ENCODE data around the gene TPP2.
A peak's percentile ranks its signal among the peaks of the same experiment; 100 is the strongest.

Gene TPP2

DNA sequence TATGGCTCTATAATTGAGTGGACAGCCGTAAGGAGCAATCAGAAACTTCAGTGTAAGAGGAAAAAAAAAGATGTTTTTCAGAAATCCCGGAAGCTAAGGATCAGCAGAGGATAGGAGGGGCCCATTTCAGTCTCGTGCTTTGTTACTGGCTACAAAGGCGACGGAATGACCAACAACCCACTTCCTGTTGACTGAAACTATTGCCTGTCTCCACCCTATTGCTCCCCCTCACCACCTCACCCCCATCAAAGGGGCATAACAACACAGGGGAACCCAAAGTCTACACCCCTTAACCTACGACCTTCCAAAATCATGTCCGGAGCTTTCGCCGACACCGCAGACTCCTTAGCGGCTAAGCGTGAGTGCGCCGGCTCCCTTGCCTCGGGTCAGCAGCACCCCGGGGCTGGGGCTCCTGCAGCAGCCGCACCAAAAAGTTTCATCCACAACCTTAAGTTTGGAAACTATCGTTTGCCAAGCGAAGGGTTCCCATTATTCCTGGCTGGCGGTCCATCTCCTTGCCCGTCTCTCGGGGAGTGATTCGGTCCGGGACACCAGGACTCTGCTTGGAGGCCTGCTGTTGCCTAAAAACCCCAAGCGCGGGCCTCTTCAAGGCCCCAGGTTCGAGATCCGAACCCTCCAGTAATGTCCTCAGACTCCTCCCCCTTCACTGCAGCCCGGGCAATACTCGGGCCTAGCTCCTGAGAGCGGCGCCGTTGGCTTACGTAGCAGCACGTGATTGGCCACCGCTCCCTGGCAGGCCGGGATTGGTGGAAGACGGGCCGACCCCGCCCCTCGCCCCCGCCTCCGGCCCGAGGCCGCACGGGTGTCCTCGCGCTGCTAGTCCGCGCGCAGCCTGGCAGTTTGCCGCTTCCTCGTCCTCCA is at the start of gene TPP2:
Gene TPP2 (plus strand): TSS at position 840 of the 882 bp plus-strand sequence. CDS start 53 bp downstream, outside the sequence.
- peak; percentile 98 for DNase-seq

DNA sequence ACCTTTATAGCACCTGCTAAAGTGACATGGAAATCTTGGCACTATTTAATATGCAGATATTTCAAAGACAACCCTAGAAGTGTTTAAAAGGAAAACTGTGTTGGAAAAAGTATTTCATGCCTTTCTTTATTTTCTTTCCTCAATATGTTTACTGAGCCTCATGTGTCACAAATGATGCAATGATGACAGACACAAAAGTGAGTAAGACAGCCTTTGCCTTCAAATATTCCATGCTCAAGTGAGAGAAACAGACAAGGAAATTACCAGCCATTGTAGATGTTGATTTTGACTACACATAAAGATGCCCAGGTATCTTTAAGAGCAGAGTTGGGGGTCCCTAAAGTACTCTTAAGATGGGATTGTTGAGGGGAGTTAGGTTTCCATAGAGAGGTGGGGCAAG is 48.0 kb upstream of the TPP2 start:
- DNase-seq: no peak

- DNase-seq: no peak
Observed at GRCh38 chr13:102550507-102550906, 46.3 kb upstream of the TPP2 start.

DNA sequence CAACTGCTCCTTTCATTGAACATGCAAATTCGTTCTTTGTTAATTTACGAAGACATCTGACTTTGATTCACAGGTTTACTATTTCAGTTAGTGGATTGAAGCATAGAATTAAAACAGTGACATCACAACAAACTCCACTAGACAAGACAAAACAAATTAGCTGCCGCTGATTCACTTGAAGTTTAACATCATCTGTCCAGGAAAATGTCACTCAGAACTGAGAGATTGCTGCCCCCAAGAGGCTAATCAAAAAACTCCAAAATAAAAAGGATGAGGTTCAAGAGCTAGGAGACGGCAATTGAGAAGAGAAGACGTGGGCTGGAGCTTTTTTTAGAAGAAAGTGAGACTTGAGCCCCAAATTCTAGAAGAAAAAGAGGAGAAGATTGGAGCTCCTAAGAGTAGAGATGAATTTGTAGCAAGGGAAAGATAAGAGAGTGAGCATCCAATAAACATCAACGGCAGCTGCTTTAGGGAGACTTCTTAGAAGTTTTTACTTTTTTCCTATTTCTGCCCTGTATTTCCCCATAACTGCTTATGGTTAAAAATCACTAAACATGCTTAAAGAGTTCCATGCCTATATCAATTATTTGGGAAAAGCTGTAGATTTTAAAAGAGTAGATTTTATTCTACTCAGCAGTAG is 40.8 kb upstream of the TPP2 start:
- peak; percentile 65 for DNase-seq

GRCh38 chr13:102556806-102557205 is 40.0 kb upstream of the TPP2 start:
- no peak for DNase-seq

- no peak for DNase-seq
Observed at GRCh38 chr13:102558029-102558428, 38.8 kb upstream of the TPP2 start.

- no peak for DNase-seq
Observed at GRCh38 chr13:102561933-102562332, 34.9 kb upstream of the TPP2 start.

GRCh38 chr13:102563267-102563666 is 33.5 kb upstream of the TPP2 start:
- DNase-seq: no peak

- no peak for DNase-seq
Observed at GRCh38 chr13:102564564-102564963, 32.2 kb upstream of the TPP2 start.

- no peak for DNase-seq
Observed at GRCh38 chr13:102566513-102566912, 30.3 kb upstream of the TPP2 start.

DNA sequence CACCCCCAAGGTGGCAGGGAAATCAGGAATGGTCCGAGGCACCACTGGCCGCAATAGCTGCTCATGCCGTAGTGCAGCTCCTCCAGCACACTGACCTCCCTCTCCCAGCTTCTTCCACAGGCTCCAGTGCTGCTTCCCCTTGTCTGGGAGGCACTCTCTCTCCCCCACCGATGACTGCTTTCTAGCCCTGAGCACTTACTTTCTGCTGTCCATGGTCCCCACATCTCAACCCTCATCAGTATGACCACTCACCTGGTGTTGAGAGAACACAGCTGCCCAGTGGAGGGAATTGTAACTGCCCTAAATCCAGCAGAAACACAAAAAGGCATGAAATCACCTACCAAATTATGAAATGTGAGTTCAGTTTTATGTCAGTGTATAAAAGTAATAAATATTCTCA is 28.9 kb upstream of the TPP2 start:
- no peak for DNase-seq

GRCh38 chr13:102569488-102569887 is 27.3 kb upstream of the TPP2 start:
- DNase-seq: no peak

GRCh38 chr13:102571075-102571474 is 25.7 kb upstream of the TPP2 start:
- peak; percentile 17 for DNase-seq

DNA sequence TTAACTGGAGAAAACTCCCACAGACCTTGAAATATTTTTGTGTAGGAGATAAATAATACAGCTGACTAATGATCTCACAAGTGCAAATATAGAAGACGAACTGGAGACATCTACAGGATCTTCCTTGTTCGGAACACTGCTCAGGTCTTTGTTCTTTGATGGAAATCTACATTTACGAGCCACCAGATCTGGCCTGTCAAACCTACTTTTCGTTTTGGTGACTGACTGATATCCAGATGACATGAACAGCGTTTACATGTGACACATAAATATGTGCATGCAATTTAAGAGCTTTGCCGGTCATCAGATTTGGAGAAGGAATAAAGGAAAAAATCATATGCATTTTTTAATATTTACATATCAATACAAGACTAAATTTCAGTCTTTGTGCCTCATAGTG is 24.5 kb upstream of the TPP2 start:
- no peak for DNase-seq

DNA sequence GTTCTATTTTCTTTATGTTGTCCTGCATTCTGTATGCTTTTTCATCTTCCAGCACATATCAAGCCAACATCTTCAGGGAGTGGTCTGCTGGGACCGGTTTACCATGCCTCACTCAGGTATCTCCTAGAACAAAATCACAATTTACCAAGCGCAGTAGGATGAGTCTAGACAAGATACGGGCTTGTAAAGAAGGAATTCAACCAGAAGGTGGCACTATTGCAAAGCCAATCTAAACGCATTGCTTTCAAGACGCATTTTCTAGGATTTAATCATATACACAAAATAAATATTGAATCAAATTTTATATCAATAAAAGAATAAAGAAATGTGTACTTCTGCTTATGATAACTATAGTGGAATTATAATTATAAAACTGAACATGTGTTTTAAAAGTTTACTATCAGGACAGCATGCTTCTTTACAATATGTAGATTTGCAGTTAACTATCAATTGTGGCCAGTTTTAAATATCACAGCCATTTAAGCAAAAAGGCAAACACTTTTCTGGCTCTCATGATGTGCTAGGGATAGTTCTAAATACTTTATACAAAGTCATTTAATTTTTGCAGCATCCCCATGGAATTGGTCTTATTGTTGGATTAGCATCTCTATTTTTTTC is 16.1 kb upstream of the TPP2 start:
- DNase-seq: peak; percentile 74

DNA sequence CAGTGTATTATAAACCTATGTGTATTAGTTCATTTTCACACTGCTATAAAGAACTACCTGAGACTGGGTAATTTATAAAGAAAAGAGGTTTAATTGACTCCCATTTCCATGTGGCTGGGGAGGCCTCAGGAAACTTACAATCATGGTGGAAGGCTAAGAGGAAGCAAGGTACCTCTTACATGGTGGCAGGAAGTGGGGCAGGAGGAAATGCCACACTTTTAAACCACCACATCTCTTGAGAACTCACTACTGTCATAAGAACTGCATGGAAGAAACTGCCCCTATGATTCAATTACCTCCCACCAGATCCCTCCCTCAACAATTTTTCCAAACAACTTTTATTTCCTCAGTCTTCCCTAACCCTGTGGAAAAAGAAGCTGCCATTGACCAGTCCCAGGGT is 14.5 kb upstream of the TPP2 start:
- no peak for DNase-seq

DNA sequence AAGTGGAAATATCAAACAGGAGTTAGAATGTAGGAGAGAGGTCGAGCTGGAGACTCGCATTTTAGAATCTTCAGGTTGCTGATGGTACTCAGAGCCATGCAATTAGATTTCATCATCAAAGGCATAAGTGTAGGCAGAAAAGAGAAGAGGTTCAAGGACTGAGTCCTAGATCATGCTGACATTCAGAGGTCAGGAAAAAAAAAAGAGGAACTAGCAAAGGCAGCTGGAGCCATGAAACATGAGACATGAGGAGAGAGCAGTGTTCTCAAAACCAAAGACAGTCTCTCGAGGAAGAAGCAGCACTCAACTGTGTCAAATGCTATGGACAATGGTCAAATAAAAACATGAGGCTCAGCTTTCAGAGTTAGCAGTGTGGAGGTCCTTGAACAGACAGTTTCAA is 12.4 kb upstream of the TPP2 start:
- no peak for DNase-seq

GRCh38 chr13:102586615-102587014 is 10.2 kb upstream of the TPP2 start:
- no peak for DNase-seq

- DNase-seq: no peak
Observed at GRCh38 chr13:102587916-102588315, 8.9 kb upstream of the TPP2 start.

GRCh38 chr13:102589301-102589822 is 7.4 kb upstream of the TPP2 start:
- DNase-seq: no peak

DNA sequence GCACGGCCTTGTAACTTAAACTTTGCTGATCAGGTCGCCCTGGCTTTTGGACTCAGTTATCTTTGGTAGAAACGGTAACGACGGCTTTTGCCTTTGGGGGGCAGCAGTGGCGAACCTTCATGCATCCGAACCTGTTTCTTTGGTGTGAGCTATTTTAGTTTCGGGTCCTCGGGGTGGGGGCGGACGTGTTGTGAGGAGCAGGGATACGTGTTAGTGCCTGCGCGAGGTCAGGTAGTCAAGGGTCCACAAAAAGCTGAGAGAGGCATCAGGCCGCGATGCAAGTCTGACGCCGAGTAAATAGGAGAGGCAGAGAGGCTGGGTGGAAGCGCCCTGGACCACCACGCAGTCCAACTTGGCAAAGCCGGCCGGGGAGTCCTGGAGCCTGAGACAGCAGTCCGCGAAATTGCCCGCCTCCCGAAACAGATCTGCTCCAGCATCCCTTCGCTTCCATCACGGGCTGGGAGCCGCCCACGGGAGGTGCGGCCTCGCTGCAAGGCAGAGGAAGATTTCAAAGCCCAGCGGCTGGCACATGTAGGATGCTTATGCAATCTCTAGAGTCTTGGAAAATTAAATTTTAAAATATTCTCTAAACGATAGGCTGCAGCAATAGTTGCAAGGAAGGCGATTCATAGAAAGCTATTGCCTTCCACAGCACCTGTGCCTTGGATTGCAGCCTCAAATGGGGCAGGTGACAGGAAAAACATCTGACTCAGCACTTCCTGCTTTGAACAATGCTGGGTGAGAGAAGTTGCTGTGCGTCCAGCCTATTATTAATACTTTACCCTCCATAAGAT is 4.6 kb upstream of the TPP2 start:
- peak; percentile 66 for DNase-seq

GRCh38 chr13:102593466-102593865 is 3.3 kb upstream of the TPP2 start:
- no peak for DNase-seq
